NT2/D1 (cell line): ENCODE data around the gene RWDD2A.

Experiments
- SUZ12 ChIP-seq: IDR thresholded peaks from 2 replicates; pipeline ENCODE4 v1.6.1; 2011; ENCODE audit not compliant: insufficient read length, insufficient read depth; ENCODE audit errors: extremely low read depth
- YY1 ChIP-seq: IDR thresholded peaks from 2 replicates; pipeline ENCODE4 v1.6.1; 2011; ENCODE audit not compliant: insufficient read length, insufficient read depth
- ZNF274 ChIP-seq: IDR thresholded peaks from 2 replicates; pipeline ENCODE4 v1.6.1; 2011; ENCODE audit warnings: mild to moderate bottlenecking, low read depth, low read length

GRCh38 chr6:83168556-83168955 is 24.6 kb upstream of the RWDD2A start:
- TF ChIP-seq YY1 (no peak), SUZ12 (no peak), ZNF274 (no peak)
